HepG2 (cell line): ENCODE measurements around the gene CYP19A1. TPM values are rescaled to one million over a fixed set of nuclear protein-coding genes. Genes with fewer than 3 reads are reported as not detected.
A peak's percentile ranks its signal among the peaks of the same experiment; 100 is the strongest.

Source experiments
- CAMTA2 ChIP-seq: sonication (generic); formaldehyde crosslinking; IDR thresholded peaks from 2 replicates; pipeline ENCODE4 v1.4.0; 2020; ENCODE audit warnings: mild to moderate bottlenecking, missing genetic modification reagents, borderline replicate concordance
- DNMT3B ChIP-seq: conservative IDR thresholded peaks from 2 replicates; pipeline ENCODE4 v1.6.1; 2016; ENCODE audit warnings: missing biosample characterization, control low read depth
- ETV5 ChIP-seq: IDR thresholded peaks from 2 replicates; pipeline ENCODE4 v1.6.1; 2018; ENCODE audit warnings: missing biosample characterization, missing genetic modification reagents, inconsistent platforms, borderline replicate concordance
- FOSL1 ChIP-seq: sonication (generic); formaldehyde crosslinking; IDR thresholded peaks from 2 replicates; pipeline ENCODE4 v1.9.0; 2021; ENCODE audit warnings: missing genetic modification reagents, borderline replicate concordance
- FOXA3 ChIP-seq: IDR thresholded peaks from 2 replicates; pipeline ENCODE4 v1.6.1; 2016; ENCODE audit warnings: missing genetic modification reagents, missing compliant biosample characterization
- HES4 ChIP-seq: sonication (generic); formaldehyde crosslinking; IDR thresholded peaks from 2 replicates; pipeline ENCODE4 v1.9.0; 2021; ENCODE audit warnings: mild to moderate bottlenecking, missing genetic modification reagents, borderline replicate concordance
- HNF4A ChIP-seq: sonication (generic); formaldehyde crosslinking; IDR thresholded peaks from 2 replicates; pipeline ENCODE4 v1.4.0; 2020; ENCODE audit warnings: missing genetic modification reagents
- KDM6A ChIP-seq: IDR thresholded peaks from 2 replicates; pipeline ENCODE4 v1.6.1; 2016; ENCODE audit warnings: low read depth
- KLF12 ChIP-seq: sonication (generic); formaldehyde crosslinking; IDR thresholded peaks from 2 replicates; pipeline ENCODE4 v1.4.0; 2020; ENCODE audit warnings: missing genetic modification reagents, borderline replicate concordance
- LCORL ChIP-seq, 2 experiments: fragments of 450-650 bp in 1 of 2; sonication (generic) in 1 of 2; formaldehyde crosslinking in 1 of 2; IDR thresholded peaks; 2 replicates each; pipeline versions ENCODE4 v1.5.0 to v1.6.1; 2017 to 2020; ENCODE audit warnings: antibody characterized with exemption in 1 of 2, missing genetic modification reagents in 1 of 2
- MEF2D ChIP-seq: sonication (generic); formaldehyde crosslinking; IDR thresholded peaks from 2 replicates; pipeline ENCODE4 v1.5.1; 2020; ENCODE audit warnings: mild to moderate bottlenecking, missing genetic modification reagents
- ZFAT ChIP-seq: sonication (generic); formaldehyde crosslinking; conservative IDR thresholded peaks from 2 replicates; pipeline ENCODE4 v1.8.1; 2023; ENCODE audit warnings: missing genetic modification reagents, inconsistent platforms
- ZFP90 ChIP-seq: sonication (generic); formaldehyde crosslinking; IDR thresholded peaks from 2 replicates; pipeline ENCODE4 v1.8.0; 2022; ENCODE audit warnings: missing genetic modification reagents, mild to moderate bottlenecking, inconsistent platforms, borderline replicate concordance
- ZNF235 ChIP-seq: sonication (generic); formaldehyde crosslinking; IDR thresholded peaks from 2 replicates; pipeline ENCODE4 v1.8.1; 2023; ENCODE audit warnings: mild to moderate bottlenecking, missing genetic modification reagents, borderline replicate concordance
- ZNF274 ChIP-seq: sonication (generic); formaldehyde crosslinking; IDR thresholded peaks from 2 replicates; pipeline ENCODE4 v1.5.1; 2020; ENCODE audit warnings: mild to moderate bottlenecking, missing genetic modification reagents
- ZNF326 ChIP-seq: sonication (generic); formaldehyde crosslinking; IDR thresholded peaks from 2 replicates; pipeline ENCODE4 v1.4.0; 2020; ENCODE audit warnings: missing genetic modification reagents, borderline replicate concordance
- ZNF431 ChIP-seq: sonication (generic); formaldehyde crosslinking; IDR thresholded peaks from 2 replicates; pipeline ENCODE4 v1.9.0; 2022; ENCODE audit warnings: missing genetic modification reagents, low read depth, mild to moderate bottlenecking, borderline replicate concordance
- ZNF530 ChIP-seq: sonication (generic); formaldehyde crosslinking; IDR thresholded peaks from 2 replicates; pipeline ENCODE4 v1.5.0; 2020; ENCODE audit warnings: low read depth, mild to moderate bottlenecking, missing genetic modification reagents
- ZNF569 ChIP-seq: sonication (generic); formaldehyde crosslinking; IDR thresholded peaks from 2 replicates; pipeline ENCODE4 v1.5.0; 2020; ENCODE audit warnings: mild to moderate bottlenecking, missing genetic modification reagents, moderate library complexity, borderline replicate concordance
- ZNF687 ChIP-seq: sonication (generic); formaldehyde crosslinking; IDR thresholded peaks from 2 replicates; pipeline ENCODE4 v1.5.1; 2020; ENCODE audit warnings: mild to moderate bottlenecking, missing genetic modification reagents, moderate library complexity
- ZNF737 ChIP-seq: sonication (generic); formaldehyde crosslinking; IDR thresholded peaks from 2 replicates; pipeline ENCODE4 v1.5.0; 2020; ENCODE audit warnings: missing genetic modification reagents, mild to moderate bottlenecking, borderline replicate concordance
- ZSCAN21 ChIP-seq: sonication (generic); formaldehyde crosslinking; IDR thresholded peaks from 2 replicates; pipeline ENCODE4 v1.8.0; 2022; ENCODE audit warnings: mild to moderate bottlenecking, missing genetic modification reagents, moderate library complexity, borderline replicate concordance
- ZSCAN31 ChIP-seq: sonication (generic); formaldehyde crosslinking; IDR thresholded peaks from 2 replicates; pipeline ENCODE4 v1.5.0; 2020; ENCODE audit warnings: low read depth, mild to moderate bottlenecking, missing genetic modification reagents
- polyA plus RNA-seq, 8 experiments: library from polyadenylated mRNA; depleted of rRNA in 3 of 8; stranded (reverse) in 7 of 8; unstranded in 1 of 8; fragments of >200 nt; fragmentation: Illumina TruSeq in 4 of 8; extraction: Trizol in 4 of 8; gene quantifications; 2 replicates each; pipeline versions ENCODE4 v1.2.1 to v1.2.3, GENCODE V29; 2011 to 2016; ENCODE audit warnings: low read depth in 4 of 8, missing spikeins in 1 of 8, mixed read lengths in 1 of 8; ENCODE audit not compliant: insufficient read depth in 1 of 8
- total RNA-seq, 5 experiments: library from RNA; depleted of rRNA; stranded (reverse); fragments of >200 nt; fragmentation: Illumina TruSeq; extraction: Trizol; gene quantifications; 2 replicates each; pipeline ENCODE4 v1.2.3, GENCODE V29; 2016; ENCODE audit warnings: low read depth in 1 of 5
- TF ChIP-seq, protein P1 (sequence below): IDR thresholded peaks from 2 replicates; pipeline ENCODE4 v1.6.1; 2016; ENCODE audit warnings: mild to moderate bottlenecking, missing biosample characterization, missing genetic modification reagents
- TF ChIP-seq, protein P2 (sequence below): sonication (generic); formaldehyde crosslinking; IDR thresholded peaks from 2 replicates; pipeline ENCODE4 v1.5.1; 2020; ENCODE audit warnings: missing genetic modification reagents, mild to moderate bottlenecking, borderline replicate concordance

The CYP19A1 gene
- total and polyA plus RNA-seq, 2 of the 13 experiments (the other 11 are each of a cell fraction or from before 2014, with no cell fraction given), result 10.9 to 23.0 TPM

DNA sequence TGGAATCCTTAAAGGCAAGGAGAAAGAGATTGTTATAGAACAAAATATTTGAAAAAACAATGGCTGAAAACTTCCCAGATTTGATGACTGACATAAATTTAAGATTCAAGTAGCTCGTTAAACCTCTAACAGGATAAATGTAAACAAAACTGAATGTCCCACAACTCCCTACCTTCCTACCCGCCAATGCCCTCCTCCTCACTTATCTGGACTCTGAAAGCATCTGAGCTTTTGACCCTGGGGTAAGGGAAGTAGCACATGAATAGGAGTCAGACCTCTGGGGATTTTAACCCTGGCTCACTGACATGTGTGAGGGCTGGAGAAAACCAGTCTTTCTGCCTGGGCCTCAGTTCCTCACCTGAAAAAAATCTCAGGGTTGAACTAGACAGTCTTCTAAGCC lies 26.9 kb downstream of the CYP19A1 start (continued):
- no peak for TF ChIP-seq ZNF569
- 0 out of 2 replicates have a peak, but pooled peaks have one; percentile 3 for TF ChIP-seq MEF2D (CRISPR knock-in tag)
- TF ChIP-seq KDM6A (CRISPR knock-in tag), result 0 out of 2 replicates have a peak, but pooled peaks have one; percentile 27
- TF ChIP-seq FOXA3 (CRISPR knock-in tag), result 0 out of 2 replicates have a peak, but pooled peaks have one; percentile 9
- TF ChIP-seq ZSCAN31 (CRISPR knock-in tag), result no peak
- TF ChIP-seq ZNF737 (CRISPR knock-in tag), result no peak
- TF ChIP-seq FOSL1, result no peak
- no peak for TF ChIP-seq ZSCAN21 (CRISPR knock-in tag)
- no peak; the same call in 1 of the 2 replicates for TF ChIP-seq ETV5 (CRISPR knock-in tag)
- TF ChIP-seq CAMTA2 (CRISPR knock-in tag), result no peak
- no peak for TF ChIP-seq ZNF274 (CRISPR knock-in tag)
- TF ChIP-seq ZNF235 (CRISPR knock-in tag), result no peak
- no peak for TF ChIP-seq ZNF326 (CRISPR knock-in tag)
- TF ChIP-seq ZNF530 (CRISPR knock-in tag), result no peak
- no peak for TF ChIP-seq ZFAT (CRISPR knock-in tag)
- TF ChIP-seq ZNF431, result no peak
- peak; percentile 75 for TF ChIP-seq HNF4A
- no peak for TF ChIP-seq DNMT3B
- TF ChIP-seq, protein P1, sequence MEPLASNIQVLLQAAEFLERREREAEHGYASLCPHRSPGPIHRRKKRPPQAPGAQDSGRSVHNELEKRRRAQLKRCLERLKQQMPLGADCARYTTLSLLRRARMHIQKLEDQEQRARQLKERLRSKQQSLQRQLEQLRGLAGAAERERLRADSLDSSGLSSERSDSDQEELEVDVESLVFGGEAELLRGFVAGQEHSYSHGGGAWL (CRISPR knock-in tag), result no peak
- TF ChIP-seq LCORL (IDR thresholded peaks at IDR 0.05), result no peak
- TF ChIP-seq LCORL (CRISPR knock-in tag; IDR thresholded peaks at IDR 0.05), result no peak
- no peak for TF ChIP-seq ZNF687 (CRISPR knock-in tag)
- no peak for TF ChIP-seq ZFP90 (CRISPR knock-in tag)
- TF ChIP-seq HES4 (CRISPR knock-in tag), result no peak
- TF ChIP-seq, protein P2, sequence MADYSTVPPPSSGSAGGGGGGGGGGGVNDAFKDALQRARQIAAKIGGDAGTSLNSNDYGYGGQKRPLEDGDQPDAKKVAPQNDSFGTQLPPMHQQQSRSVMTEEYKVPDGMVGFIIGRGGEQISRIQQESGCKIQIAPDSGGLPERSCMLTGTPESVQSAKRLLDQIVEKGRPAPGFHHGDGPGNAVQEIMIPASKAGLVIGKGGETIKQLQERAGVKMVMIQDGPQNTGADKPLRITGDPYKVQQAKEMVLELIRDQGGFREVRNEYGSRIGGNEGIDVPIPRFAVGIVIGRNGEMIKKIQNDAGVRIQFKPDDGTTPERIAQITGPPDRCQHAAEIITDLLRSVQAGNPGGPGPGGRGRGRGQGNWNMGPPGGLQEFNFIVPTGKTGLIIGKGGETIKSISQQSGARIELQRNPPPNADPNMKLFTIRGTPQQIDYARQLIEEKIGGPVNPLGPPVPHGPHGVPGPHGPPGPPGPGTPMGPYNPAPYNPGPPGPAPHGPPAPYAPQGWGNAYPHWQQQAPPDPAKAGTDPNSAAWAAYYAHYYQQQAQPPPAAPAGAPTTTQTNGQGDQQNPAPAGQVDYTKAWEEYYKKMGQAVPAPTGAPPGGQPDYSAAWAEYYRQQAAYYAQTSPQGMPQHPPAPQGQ, result no peak
- no peak for TF ChIP-seq KLF12
